Liver (tissue), 3 donors: ENCODE measurements around the gene CDCP2.

Experiments used
- ATF3 ChIP-seq: IDR thresholded peaks from 2 replicates; pipeline ENCODE4 v1.6.1; 2016; ENCODE audit warnings: antibody characterized with exemption
- CTCF ChIP-seq: fragments of 150-350 bp; IDR thresholded peaks from 2 replicates; pipeline ENCODE4 v1.5.1; 2017; ENCODE audit warnings: improper control_type of control experiment, low read depth, low read length; ENCODE audit not compliant: missing input control
- EGR1 ChIP-seq, 2 donors: IDR thresholded peaks; 2 replicates each; pipeline ENCODE4 v1.6.1; 2016 to 2018; ENCODE audit warnings: antibody characterized with exemption in 2 of 2, low read depth in 2 of 2
- GABPA ChIP-seq, 2 donors: IDR thresholded peaks in 1 of 2; conservative IDR thresholded peaks in 1 of 2; 2 replicates each; pipeline ENCODE4 v1.6.1; 2016; ENCODE audit warnings: antibody characterized with exemption in 2 of 2, mild to moderate bottlenecking in 1 of 2, moderate library complexity in 1 of 2
- HNF4G ChIP-seq: IDR thresholded peaks from 2 replicates; pipeline ENCODE4 v1.6.1; 2016; ENCODE audit warnings: antibody characterized with exemption
- JUND ChIP-seq, 2 donors: IDR thresholded peaks; 2 replicates each; pipeline ENCODE4 v1.6.1; 2016; ENCODE audit warnings: antibody characterized with exemption in 2 of 2
- MAX ChIP-seq: IDR thresholded peaks from 2 replicates; pipeline ENCODE4 v1.6.1; 2016; ENCODE audit warnings: antibody characterized with exemption
- RAD21 ChIP-seq, 2 donors: IDR thresholded peaks; 2 replicates each; pipeline ENCODE4 v1.6.1; 2016; ENCODE audit warnings: antibody characterized with exemption in 2 of 2, mild to moderate bottlenecking in 2 of 2
- REST ChIP-seq: IDR thresholded peaks from 2 replicates; pipeline ENCODE4 v1.6.1; 2016; ENCODE audit warnings: antibody characterized with exemption, mild to moderate bottlenecking
- RXRA ChIP-seq, 2 donors: IDR thresholded peaks; 2 replicates each; pipeline ENCODE4 v1.6.1; 2017 to 2018; ENCODE audit warnings: antibody characterized with exemption in 2 of 2, mild to moderate bottlenecking in 1 of 2
- SP1 ChIP-seq: IDR thresholded peaks from 2 replicates; pipeline ENCODE4 v1.6.1; 2018; ENCODE audit warnings: antibody characterized with exemption, mild to moderate bottlenecking
- TAF1 ChIP-seq: conservative IDR thresholded peaks from 2 replicates; pipeline ENCODE4 v1.6.1; 2016; ENCODE audit warnings: antibody characterized with exemption, mild to moderate bottlenecking
- ZBTB33 ChIP-seq: IDR thresholded peaks from 2 replicates; pipeline ENCODE4 v1.6.1; 2016; ENCODE audit warnings: antibody characterized with exemption
- donor health status: healthy.
- donor health status: healthy.

GRCh38 chr1:54124472-54124871 lies 28.3 kb downstream of the CDCP2 start:
- TF ChIP-seq EGR1 (IDR thresholded peaks at IDR 0.05; ENCODE audit: low read depth in 2 of 2), result no peak
- no peak for TF ChIP-seq REST
- no peak for TF ChIP-seq CTCF
- no peak for TF ChIP-seq ZBTB33
- TF ChIP-seq RXRA (IDR thresholded peaks at IDR 0.05), result no peak
- TF ChIP-seq ATF3, result no peak
- TF ChIP-seq JUND (IDR thresholded peaks at IDR 0.05), result no peak
- no peak for TF ChIP-seq RAD21 (IDR thresholded peaks at IDR 0.05)
- no peak for TF ChIP-seq GABPA (IDR thresholded peaks at IDR 0.05 in 1 of 2, conservative IDR thresholded peaks at IDR 0.05 in 1 of 2)
- no peak for TF ChIP-seq SP1
- no peak for TF ChIP-seq TAF1
- TF ChIP-seq HNF4G, result no peak
- no peak for TF ChIP-seq MAX
